ENCODE measurements around the gene FOXN3.

DNA sequence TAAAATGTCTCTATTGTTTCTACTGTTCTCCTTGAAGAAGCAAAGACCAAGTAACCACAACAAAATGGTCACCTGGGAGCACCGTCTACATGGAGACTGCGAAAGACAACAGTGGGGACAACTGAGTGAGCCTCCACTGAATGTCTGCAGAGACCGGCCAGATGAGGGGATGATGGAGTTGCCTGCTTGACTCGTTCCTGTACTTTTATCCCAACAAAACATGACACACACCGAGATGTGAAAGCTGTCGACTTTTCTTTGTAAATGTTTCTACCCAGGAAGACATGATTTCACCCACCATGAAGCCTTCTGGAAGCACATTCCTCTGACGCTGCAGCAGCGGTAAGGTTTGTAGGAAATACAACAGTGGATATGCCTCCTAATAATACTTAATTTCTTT, 66.9 kb downstream of the FOXN3 start:
- TF ChIP-seq, protein P1, sequence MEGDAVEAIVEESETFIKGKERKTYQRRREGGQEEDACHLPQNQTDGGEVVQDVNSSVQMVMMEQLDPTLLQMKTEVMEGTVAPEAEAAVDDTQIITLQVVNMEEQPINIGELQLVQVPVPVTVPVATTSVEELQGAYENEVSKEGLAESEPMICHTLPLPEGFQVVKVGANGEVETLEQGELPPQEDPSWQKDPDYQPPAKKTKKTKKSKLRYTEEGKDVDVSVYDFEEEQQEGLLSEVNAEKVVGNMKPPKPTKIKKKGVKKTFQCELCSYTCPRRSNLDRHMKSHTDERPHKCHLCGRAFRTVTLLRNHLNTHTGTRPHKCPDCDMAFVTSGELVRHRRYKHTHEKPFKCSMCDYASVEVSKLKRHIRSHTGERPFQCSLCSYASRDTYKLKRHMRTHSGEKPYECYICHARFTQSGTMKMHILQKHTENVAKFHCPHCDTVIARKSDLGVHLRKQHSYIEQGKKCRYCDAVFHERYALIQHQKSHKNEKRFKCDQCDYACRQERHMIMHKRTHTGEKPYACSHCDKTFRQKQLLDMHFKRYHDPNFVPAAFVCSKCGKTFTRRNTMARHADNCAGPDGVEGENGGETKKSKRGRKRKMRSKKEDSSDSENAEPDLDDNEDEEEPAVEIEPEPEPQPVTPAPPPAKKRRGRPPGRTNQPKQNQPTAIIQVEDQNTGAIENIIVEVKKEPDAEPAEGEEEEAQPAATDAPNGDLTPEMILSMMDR (IDR thresholded peaks at IDR 0.05; ENCODE audit: low read depth, low read length): no peak
- TF ChIP-seq EZH2phosphoT487 (IDR thresholded peaks at IDR 0.05; ENCODE audit: low read depth): no peak

All from OCI-LY3 (cell line).